Vagina (tissue), 2 donors: ENCODE measurements around the gene MOCS1. TPM values are rescaled to one million over a fixed set of nuclear protein-coding genes. Genes with fewer than 3 reads are reported as not detected.
A peak's percentile ranks its signal among the peaks of the same experiment; 100 is the strongest.

ENCODE experiments used
- DNase-seq, 2 donors: peaks; one replicate each; pipeline ENCODE4 v3.0.0-alpha.2; 2017; ENCODE audit errors: extremely low spot score in 2 of 2
- H3K27ac ChIP-seq: fragments of 200-600 bp; sonication (generic); one replicate; pipeline ENCODE4 v1.5.1; 2019
- H3K27me3 ChIP-seq: fragments of 200-600 bp; sonication (generic); one replicate; pipeline ENCODE4 v1.5.1; 2019
- H3K36me3 ChIP-seq, 2 donors: fragments of 200-600 bp; sonication (generic); one replicate each; pipeline ENCODE4 v1.5.1; 2017 to 2019
- H3K4me1 ChIP-seq: fragments of 200-600 bp; sonication (generic); one replicate; pipeline ENCODE4 v1.5.1; 2019
- H3K4me3 ChIP-seq, 2 donors: fragments of 200-600 bp; sonication (generic); 1 replicate in 1 of 2; 2 replicates in 1 of 2; pipeline ENCODE4 v1.5.1; 2016 to 2019
- H3K9me3 ChIP-seq: fragments of 200-600 bp; sonication (generic); one replicate; pipeline ENCODE4 v1.5.1; 2019
- POLR2A ChIP-seq, 2 donors: fragments of 450-650 bp; IDR thresholded peaks; one replicate each; pipeline ENCODE4 v1.6.1; 2017; ENCODE audit warnings: antibody characterized with exemption in 2 of 2, mild to moderate bottlenecking in 2 of 2, moderate library complexity in 2 of 2
- POLR2AphosphoS5 ChIP-seq, 2 donors: sonication (generic); formaldehyde crosslinking; IDR thresholded peaks; one replicate each; pipeline ENCODE4 v1.9.0; 2017; ENCODE audit warnings: antibody characterized with exemption in 2 of 2, mild to moderate bottlenecking in 2 of 2, low read depth in 1 of 2; ENCODE audit not compliant: insufficient read depth in 1 of 2
- intact Hi-C: fragments of 100-400 bp; cut with DNase I; formaldehyde crosslinking; loops from one replicate; pipeline ENCODE4 v1.15.1; 2023
- total RNA-seq: library from RNA; depleted of rRNA; stranded (reverse); fragments of >200 nt; gene quantifications from one replicate; pipeline ENCODE4 v1.2.3, GENCODE V29; 2016
- TF ChIP-seq, protein P1 (sequence below), 3 experiments: fragments of 450-650 bp in 2 of 3; fragments of 200-600 bp in 1 of 3; sonication (generic) in 1 of 3; IDR thresholded peaks; one replicate each; pipeline ENCODE4 v1.5.1; 2017 to 2019; ENCODE audit warnings: antibody characterized with exemption in 3 of 3, mild to moderate bottlenecking in 2 of 3, moderate library complexity in 2 of 3

The MOCS1 gene
- 14.7 TPM for total RNA-seq

DNA sequence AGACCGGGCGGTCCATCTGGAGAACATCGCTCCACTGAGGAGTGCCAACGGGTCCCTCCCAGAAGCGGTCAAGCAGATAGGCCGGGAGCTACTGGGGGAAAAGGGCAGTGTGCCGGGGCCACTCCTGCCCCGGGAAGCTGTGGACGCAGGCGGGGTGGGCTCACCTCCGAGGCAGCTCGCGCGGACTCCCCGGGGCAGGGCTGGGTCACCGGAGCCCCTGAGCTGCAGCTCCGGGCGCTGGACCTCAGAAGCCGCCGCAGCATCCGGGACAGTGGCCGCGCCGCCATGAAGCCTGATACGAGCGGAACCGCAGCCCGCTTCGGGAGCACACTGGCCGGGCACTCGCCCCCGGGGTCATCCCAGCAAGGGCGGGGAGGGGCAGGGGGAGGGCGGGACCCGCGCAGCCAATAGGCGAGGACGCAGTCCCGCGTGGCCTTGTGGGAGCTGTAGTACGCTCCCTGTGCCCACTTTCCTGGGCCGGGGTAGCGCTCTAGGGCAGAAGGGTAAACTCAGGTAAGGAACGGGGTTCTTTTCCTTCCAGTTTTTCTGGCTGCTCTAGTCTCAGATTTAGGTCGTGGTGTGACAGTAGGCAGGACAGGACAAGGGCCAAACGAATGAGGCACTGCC is at the start of gene MOCS1:
Gene MOCS1 (minus strand): TSS at position 332 of the 627 bp plus-strand sequence. CDS start 45 bp downstream, at position 287.
- TF ChIP-seq POLR2A (IDR thresholded peaks at IDR 0.05) (peak in 1 of 2 donors; percentile 46), POLR2AphosphoS5 (IDR thresholded peaks at IDR 0.05; ENCODE audit: insufficient read depth in 1 of 2, low read depth in 1 of 2) (peak; percentile 27 to 83)
- TF ChIP-seq, protein P1, sequence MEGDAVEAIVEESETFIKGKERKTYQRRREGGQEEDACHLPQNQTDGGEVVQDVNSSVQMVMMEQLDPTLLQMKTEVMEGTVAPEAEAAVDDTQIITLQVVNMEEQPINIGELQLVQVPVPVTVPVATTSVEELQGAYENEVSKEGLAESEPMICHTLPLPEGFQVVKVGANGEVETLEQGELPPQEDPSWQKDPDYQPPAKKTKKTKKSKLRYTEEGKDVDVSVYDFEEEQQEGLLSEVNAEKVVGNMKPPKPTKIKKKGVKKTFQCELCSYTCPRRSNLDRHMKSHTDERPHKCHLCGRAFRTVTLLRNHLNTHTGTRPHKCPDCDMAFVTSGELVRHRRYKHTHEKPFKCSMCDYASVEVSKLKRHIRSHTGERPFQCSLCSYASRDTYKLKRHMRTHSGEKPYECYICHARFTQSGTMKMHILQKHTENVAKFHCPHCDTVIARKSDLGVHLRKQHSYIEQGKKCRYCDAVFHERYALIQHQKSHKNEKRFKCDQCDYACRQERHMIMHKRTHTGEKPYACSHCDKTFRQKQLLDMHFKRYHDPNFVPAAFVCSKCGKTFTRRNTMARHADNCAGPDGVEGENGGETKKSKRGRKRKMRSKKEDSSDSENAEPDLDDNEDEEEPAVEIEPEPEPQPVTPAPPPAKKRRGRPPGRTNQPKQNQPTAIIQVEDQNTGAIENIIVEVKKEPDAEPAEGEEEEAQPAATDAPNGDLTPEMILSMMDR (IDR thresholded peaks at IDR 0.05), result no peak
- no peaks in the 10 kb centered on the region for H3K27me3 ChIP-seq
- H3K4me1 ChIP-seq, result peaks cover 39% of the 10 kb centered on the region
- no peak for DNase-seq
- H3K27ac ChIP-seq, result peak within 1 kb of the TSS; percentile 86
- H3K4me3 ChIP-seq, result peak within 1 kb of the TSS; percentile 69 to 73
- H3K9me3 ChIP-seq, result no peaks in the 10 kb centered on the region
- intact Hi-C loops, result no loop called here
- H3K36me3 ChIP-seq, result no peaks in the 10 kb centered on the region

DNA sequence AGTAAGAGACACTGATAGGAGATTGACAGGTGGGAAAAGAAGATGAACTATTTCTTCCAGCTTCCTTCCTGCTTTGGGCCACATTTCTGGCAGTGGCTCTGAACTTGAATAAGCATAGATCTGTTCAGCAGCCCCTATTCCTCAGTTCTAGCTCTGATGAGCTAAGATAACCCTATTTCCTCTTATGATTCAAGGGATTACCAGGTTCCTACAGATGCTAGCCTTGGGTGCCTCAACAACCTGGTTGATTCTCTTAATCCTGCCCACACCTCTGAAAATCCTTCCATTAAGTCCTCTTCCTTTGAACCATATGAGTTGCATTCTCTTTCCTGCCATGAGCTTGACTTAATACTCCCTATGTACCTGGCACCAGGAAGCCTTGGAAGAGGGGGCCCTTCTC is 49.8 kb upstream of the MOCS1 start:
- Histone ChIP-seq H3K9me3 (no peaks in the 10 kb centered on the region), H3K4me1 (peaks cover 4% of the 10 kb centered on the region), H3K27ac (no peak overlapping the region), H3K27me3 (no peaks in the 10 kb centered on the region), H3K4me3 (no peak overlapping the region), H3K36me3 (no peaks in the 10 kb centered on the region)
- no peak for TF ChIP-seq POLR2AphosphoS5 (IDR thresholded peaks at IDR 0.05; ENCODE audit: insufficient read depth in 1 of 2, low read depth in 1 of 2)
- TF ChIP-seq POLR2A (IDR thresholded peaks at IDR 0.05), result no peak
- TF ChIP-seq, protein P1 (IDR thresholded peaks at IDR 0.05), result no peak
- intact Hi-C loops, result no loop called here
- DNase-seq, result no peak

DNA sequence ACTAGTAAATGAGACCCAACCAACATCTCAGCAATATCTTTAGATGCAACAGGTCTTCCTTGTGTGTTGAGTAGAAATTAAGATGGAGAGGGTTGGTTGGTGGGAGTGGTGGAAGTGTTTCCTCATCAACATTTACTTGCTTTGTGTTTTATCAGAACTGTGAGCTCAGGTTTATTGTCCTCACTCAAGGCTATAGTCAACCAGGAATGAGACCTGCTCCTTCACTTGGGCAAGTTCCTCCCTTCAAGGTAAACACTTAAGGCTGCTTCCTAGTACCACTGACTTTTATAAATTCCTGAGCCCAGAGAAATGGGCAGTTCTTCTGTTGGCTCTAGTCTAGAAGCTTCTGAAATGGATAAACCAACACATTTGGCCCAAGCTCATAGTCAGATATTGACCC is 48.9 kb upstream of the MOCS1 start:
- Histone ChIP-seq H3K36me3 (no peaks in the 10 kb centered on the region), H3K27me3 (no peaks in the 10 kb centered on the region), H3K27ac (no peak overlapping the region), H3K4me3 (no peak overlapping the region), H3K9me3 (no peaks in the 10 kb centered on the region), H3K4me1 (peaks cover 9% of the 10 kb centered on the region)
- intact Hi-C loops, result no loop called here
- DNase-seq, result no peak
- TF ChIP-seq POLR2AphosphoS5 (IDR thresholded peaks at IDR 0.05; ENCODE audit: insufficient read depth in 1 of 2, low read depth in 1 of 2) (no peak), POLR2A (IDR thresholded peaks at IDR 0.05) (no peak)
- TF ChIP-seq, protein P1 (IDR thresholded peaks at IDR 0.05), result no peak

DNA sequence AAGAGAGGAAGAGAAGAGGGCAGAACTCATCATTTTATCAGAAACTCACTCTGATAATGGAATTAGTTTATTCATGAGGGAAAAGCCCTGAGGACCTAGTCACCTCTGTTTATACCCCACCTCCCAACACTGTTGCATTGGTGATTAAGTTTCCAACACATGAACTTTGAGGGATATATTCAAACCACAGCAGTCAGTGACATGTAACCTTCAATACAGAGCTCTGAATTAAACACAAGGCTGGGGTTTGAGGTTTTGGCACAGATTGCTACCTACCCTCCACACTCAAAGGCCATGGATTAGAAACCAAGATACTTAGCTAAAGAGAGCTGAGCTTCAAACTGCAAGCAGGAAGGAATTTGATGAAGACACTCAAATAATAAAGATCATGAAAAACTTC is 48.5 kb upstream of the MOCS1 start:
- Histone ChIP-seq H3K36me3 (no peaks in the 10 kb centered on the region), H3K9me3 (no peaks in the 10 kb centered on the region), H3K4me1 (peaks cover 9% of the 10 kb centered on the region), H3K27me3 (no peaks in the 10 kb centered on the region), H3K4me3 (no peak overlapping the region), H3K27ac (no peak overlapping the region)
- intact Hi-C loops, result no loop called here
- no peak for DNase-seq
- TF ChIP-seq POLR2AphosphoS5 (IDR thresholded peaks at IDR 0.05; ENCODE audit: insufficient read depth in 1 of 2, low read depth in 1 of 2) (no peak), POLR2A (IDR thresholded peaks at IDR 0.05) (no peak)
- TF ChIP-seq, protein P1 (IDR thresholded peaks at IDR 0.05), result no peak

DNA sequence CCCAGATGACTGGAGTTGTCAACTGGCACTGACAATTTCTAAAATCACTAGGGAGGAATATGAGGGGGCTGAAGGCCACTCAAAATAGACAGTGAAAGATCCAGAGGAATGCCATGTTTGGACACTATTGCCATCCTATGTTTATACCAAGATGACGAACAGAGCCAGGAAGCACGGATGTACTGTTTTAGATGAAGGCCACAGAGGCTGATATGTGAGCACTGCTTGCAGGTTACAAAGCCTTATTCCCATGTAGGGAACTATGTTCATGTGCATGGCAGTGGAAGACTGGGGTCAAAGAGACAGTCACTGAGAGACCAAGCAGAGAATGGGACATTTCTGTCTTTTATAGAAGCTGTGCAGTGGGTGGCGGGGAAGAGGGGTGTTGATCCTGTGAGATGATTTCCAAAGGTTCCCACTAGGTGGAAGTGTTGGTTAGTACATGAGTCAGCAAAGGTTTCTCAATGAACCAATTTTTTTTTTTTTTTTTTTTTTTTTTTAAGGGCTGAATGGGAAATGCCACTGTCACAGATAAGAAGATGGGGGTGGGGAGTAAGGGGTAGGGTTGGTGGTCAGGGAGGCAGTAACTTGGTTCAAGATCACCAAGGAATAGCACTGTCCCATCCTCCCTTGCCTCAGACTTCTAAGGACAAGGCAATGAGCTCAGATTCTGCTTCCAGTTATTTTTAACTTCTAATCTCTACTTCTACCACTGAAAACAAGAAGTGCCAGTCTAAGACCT is 46.7 kb upstream of the MOCS1 start:
- intact Hi-C loops, result no loop called here
- Histone ChIP-seq H3K4me1 (peaks cover 9% of the 10 kb centered on the region), H3K36me3 (no peaks in the 10 kb centered on the region), H3K27ac (no peak overlapping the region), H3K27me3 (no peaks in the 10 kb centered on the region), H3K9me3 (no peaks in the 10 kb centered on the region), H3K4me3 (no peak overlapping the region)
- TF ChIP-seq, protein P1 (IDR thresholded peaks at IDR 0.05), result peak in 1 of 3 experiments; percentile 24
- no peak for TF ChIP-seq POLR2AphosphoS5 (IDR thresholded peaks at IDR 0.05; ENCODE audit: insufficient read depth in 1 of 2, low read depth in 1 of 2)
- no peak for DNase-seq
